ENCODE measurements around the gene CCL25.

Gene CCL25

GRCh38 chr19:8046569-8047165, 5.9 kb upstream of the CCL25 start:
- no peak for TF ChIP-seq CTCF (IDR thresholded peaks at IDR 0.05; ENCODE audit: low read depth, low read length)
- no peak overlapping the region for H3K4me3 ChIP-seq (ENCODE audit: low read depth, low read length)

DNA sequence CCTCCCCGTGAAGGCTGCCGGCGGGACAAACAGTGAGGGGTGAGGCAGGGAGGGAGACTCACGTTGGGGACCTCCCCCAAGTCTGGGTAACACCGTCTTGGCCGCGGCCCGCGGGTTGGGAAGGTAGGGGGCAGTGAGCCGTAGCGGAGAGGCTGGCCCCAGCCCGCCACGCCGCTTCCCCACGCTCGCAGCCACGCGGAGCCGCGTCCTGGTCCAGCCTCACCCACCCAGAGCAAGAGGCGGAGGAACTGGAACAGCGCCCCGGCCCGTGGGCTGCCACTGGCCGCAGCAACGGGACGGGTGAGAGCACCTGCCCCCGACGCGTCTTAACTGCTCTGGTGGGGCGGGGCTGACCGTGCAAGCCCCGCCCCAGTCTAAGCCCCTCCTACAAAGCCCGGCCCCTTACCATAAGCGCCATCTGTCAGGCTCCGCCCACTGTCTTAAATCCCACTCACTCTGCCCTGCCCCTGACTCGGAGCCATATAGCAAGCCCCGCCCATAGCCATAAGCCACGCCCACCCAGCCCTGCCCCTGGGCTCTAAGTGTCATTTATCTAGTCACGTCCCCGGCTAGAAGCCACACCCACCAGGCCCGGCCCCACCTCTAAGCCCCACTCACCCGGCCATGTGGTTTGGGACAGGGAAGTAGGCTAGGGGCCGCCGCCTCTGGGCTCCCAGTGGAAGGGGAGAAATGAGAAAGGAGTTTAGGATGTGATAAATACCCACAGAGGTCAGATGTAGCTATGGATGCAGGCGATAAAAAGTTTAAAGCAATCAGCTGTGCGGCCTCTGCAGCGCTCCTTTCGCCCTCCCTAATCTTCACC, 2.1 kb upstream of the CCL25 start:
- TF ChIP-seq CTCF (IDR thresholded peaks at IDR 0.05; ENCODE audit: low read depth, low read length): no peak
- H3K4me3 ChIP-seq (ENCODE audit: low read depth, low read length): no peak overlapping the region

- no peak for TF ChIP-seq CTCF (IDR thresholded peaks at IDR 0.05; ENCODE audit: low read depth, low read length)
- no peak overlapping the region for H3K4me3 ChIP-seq (ENCODE audit: low read depth, low read length)
These were observed 1.6 kb downstream of the CCL25 start for GRCh38 chr19:8054169-8054568.

DNA sequence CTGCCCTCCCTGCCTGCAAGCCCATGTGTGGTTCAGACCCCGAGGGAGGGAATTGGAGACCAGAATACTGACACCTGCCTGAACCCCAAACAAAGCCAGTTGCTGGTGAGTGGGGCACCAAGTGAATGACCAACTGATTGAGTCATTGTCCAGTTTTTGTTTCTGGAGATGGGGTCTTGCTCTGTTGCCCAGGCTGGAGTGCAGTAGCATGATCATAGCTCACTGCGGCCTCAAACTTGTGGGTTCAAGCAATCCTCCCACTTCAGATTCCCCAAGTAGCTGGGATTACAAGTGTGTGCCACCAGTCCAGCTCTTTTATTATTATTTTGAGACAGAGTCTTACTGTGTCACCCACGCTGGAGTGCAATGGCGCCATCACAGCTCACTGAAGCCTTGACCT, 4.0 kb downstream of the CCL25 start:
- TF ChIP-seq CTCF (IDR thresholded peaks at IDR 0.05; ENCODE audit: low read depth, low read length): no peak
- no peak overlapping the region for H3K4me3 ChIP-seq (ENCODE audit: low read depth, low read length)

- TF ChIP-seq CTCF (IDR thresholded peaks at IDR 0.05; ENCODE audit: low read depth, low read length): no peak
- H3K4me3 ChIP-seq (ENCODE audit: low read depth, low read length): no peak overlapping the region
These were observed 5.1 kb downstream of the CCL25 start for GRCh38 chr19:8057545-8058270.

DNA sequence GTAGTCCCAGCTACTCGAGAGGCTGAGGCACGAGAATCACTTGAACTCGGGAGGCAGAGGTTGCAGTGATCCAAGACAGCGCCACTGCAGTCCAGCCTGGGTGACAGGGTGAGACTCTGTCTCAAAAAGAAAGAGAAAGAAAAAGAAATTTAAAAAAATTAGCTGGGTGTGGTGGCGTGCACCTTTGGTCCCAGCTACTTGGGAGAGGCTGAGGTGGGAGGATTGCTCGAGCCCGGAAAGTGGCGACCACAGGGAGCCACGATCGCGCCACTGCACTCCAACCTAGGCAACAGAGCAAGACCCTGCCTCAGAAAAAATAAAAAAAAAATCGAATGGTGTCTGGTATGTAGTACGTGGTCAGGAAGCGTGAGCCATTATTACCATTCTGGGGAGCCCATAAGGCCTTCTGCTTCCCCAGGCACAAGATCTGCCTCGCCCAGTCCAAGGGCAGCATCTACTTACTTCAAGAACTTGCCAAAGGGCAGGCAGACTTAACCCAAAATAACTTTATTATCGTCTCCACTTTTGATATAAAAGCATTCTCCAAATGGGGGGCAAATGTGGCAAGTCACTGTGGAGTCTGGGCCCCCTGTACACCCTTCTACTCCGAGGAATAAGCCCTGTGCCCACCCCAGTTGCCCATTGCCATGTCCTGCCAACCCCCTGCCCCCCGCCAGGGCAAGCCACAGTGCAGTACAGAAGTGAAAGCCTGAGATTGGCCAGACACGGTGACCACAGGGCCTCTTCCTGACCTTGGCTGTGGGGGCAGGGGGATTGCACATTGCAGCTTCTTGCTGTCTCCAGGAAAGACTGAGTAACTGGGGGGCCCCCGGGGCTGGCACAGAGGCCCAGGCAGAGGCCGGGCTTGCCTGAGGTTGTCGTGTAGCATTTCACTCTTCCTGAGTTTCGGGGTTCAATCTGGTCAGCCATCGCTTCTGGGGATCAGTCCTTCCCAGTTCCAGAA, 12.6 kb downstream of the CCL25 start:
- TF ChIP-seq CTCF (IDR thresholded peaks at IDR 0.05; ENCODE audit: low read depth, low read length): no peak
- H3K4me3 ChIP-seq (ENCODE audit: low read depth, low read length): no peak overlapping the region

Data from WI38 (cell line).